Loucy (cell line): ENCODE results near the gene UBE2U.

Experiments
- H2AFZ ChIP-seq: fragments of 200-600 bp; sonication (generic); 2 replicates; pipeline ENCODE4 v1.6.0; 2016; ENCODE audit warnings: antibody characterized with exemption, mild to moderate bottlenecking, low read length, moderate library complexity
- H3F3A ChIP-seq: fragments of 200-600 bp; 2 replicates; pipeline ENCODE4 v1.6.0; 2016; ENCODE audit warnings: antibody characterized with exemption, low read depth, mild to moderate bottlenecking
- H3K27me3 ChIP-seq: fragments of 200-600 bp; sonication (generic); 2 replicates; pipeline ENCODE4 v1.6.1; 2014; ENCODE audit warnings: low read length, mild to moderate bottlenecking; ENCODE audit not compliant: insufficient read depth, poor library complexity, severe bottlenecking
- H3K36me3 ChIP-seq: fragments of 200-600 bp; sonication (generic); 2 replicates; pipeline ENCODE4 v1.6.1; 2016; ENCODE audit warnings: low read length; ENCODE audit not compliant: insufficient read depth
- H3K4me1 ChIP-seq: fragments of 200-600 bp; sonication (generic); 2 replicates; pipeline ENCODE4 v1.5.1; 2014; ENCODE audit warnings: low read length, mild to moderate bottlenecking; ENCODE audit not compliant: insufficient read depth, poor library complexity, severe bottlenecking
- H3K4me2 ChIP-seq: fragments of 200-600 bp; sonication (generic); 2 replicates; pipeline ENCODE4 v1.6.0; 2014; ENCODE audit warnings: antibody characterized with exemption, low read length, low read depth, mild to moderate bottlenecking; ENCODE audit not compliant: poor library complexity, severe bottlenecking
- H3K4me3 ChIP-seq: fragments of 200-600 bp; sonication (generic); 2 replicates; pipeline ENCODE4 v1.5.1; 2014; ENCODE audit warnings: low read length, mild to moderate bottlenecking, mixed read lengths; ENCODE audit not compliant: poor library complexity, severe bottlenecking
- H3K79me2 ChIP-seq: fragments of 200-600 bp; sonication (generic); 2 replicates; pipeline ENCODE4 v1.6.1; 2014; ENCODE audit warnings: low read length; ENCODE audit not compliant: insufficient read depth
- H3K9ac ChIP-seq: fragments of 200-600 bp; sonication (generic); 2 replicates; pipeline ENCODE4 v1.6.0; 2014; ENCODE audit warnings: mild to moderate bottlenecking, low read depth, low read length, moderate library complexity; ENCODE audit not compliant: poor library complexity, severe bottlenecking
- H3K9me2 ChIP-seq: fragments of 200-600 bp; sonication (generic); replicated peaks from 2 replicates; pipeline ENCODE4 v1.6.1; 2016; ENCODE audit warnings: low read depth, low read length, mixed read lengths
- H3K9me3 ChIP-seq: fragments of 200-600 bp; sonication (generic); 2 replicates; pipeline ENCODE4 v1.6.1; 2014; ENCODE audit warnings: mild to moderate bottlenecking, antibody characterized with exemption, low read length, low read depth; ENCODE audit not compliant: insufficient read depth
- H4K20me1 ChIP-seq: fragments of 200-600 bp; sonication (generic); 2 replicates; pipeline ENCODE4 v1.6.0; 2014; ENCODE audit warnings: antibody characterized with exemption, low read length, mild to moderate bottlenecking; ENCODE audit not compliant: insufficient read depth, poor library complexity, severe bottlenecking
- CTCF ChIP-seq: fragments of 200-600 bp; sonication (generic); conservative IDR thresholded peaks from 2 replicates; pipeline ENCODE4 v1.5.1; 2014; ENCODE audit warnings: mild to moderate bottlenecking, antibody characterized with exemption, low read length
- EZH2phosphoT487 ChIP-seq: fragments of 200-600 bp; IDR thresholded peaks from 2 replicates; pipeline ENCODE4 v1.6.1; 2018; ENCODE audit warnings: antibody characterized with exemption, mild to moderate bottlenecking, moderate library complexity, borderline replicate concordance

Gene UBE2U

GRCh38 chr1:64234714-64235113 is 31.3 kb downstream of the UBE2U start:
- H3K27me3 ChIP-seq: no peaks in the 10 kb centered on the region
- H3K9me2 ChIP-seq: no peaks in the 10 kb centered on the region
- no peaks in the 10 kb centered on the region for H3K9me3 ChIP-seq
- H3K4me2 ChIP-seq: no peak overlapping the region
- H3K9ac ChIP-seq: no peak overlapping the region
- H3K4me1 ChIP-seq: no peaks in the 10 kb centered on the region
- H4K20me1 ChIP-seq: no peaks in the 10 kb centered on the region
- H3K79me2 ChIP-seq: no peaks in the 10 kb centered on the region
- H3K36me3 ChIP-seq: no peaks in the 10 kb centered on the region
- no peaks in the 10 kb centered on the region for H3F3A ChIP-seq
- no peak for TF ChIP-seq CTCF
- no peak for TF ChIP-seq EZH2phosphoT487
- no peak overlapping the region for H2AFZ ChIP-seq
- H3K4me3 ChIP-seq: no peak overlapping the region

- H3F3A ChIP-seq: no peaks in the 10 kb centered on the region
- H4K20me1 ChIP-seq: no peaks in the 10 kb centered on the region
- no peak overlapping the region for H3K9ac ChIP-seq
- no peaks in the 10 kb centered on the region for H3K79me2 ChIP-seq
- no peaks in the 10 kb centered on the region for H3K9me3 ChIP-seq
- H3K9me2 ChIP-seq: no peaks in the 10 kb centered on the region
- H3K27me3 ChIP-seq: no peaks in the 10 kb centered on the region
- H3K4me3 ChIP-seq: no peak overlapping the region
- H2AFZ ChIP-seq: no peak overlapping the region
- H3K36me3 ChIP-seq: no peaks in the 10 kb centered on the region
- H3K4me2 ChIP-seq: no peak overlapping the region
- TF ChIP-seq EZH2phosphoT487 (no peak), CTCF (no peak)
- no peaks in the 10 kb centered on the region for H3K4me1 ChIP-seq
Measured at GRCh38 chr1:64235181-64235580, 31.8 kb downstream of the UBE2U start.

GRCh38 chr1:64235910-64236309 is 32.5 kb downstream of the UBE2U start:
- H3K4me3 ChIP-seq: no peak overlapping the region
- no peaks in the 10 kb centered on the region for H3K9me3 ChIP-seq
- H3K4me1 ChIP-seq: no peaks in the 10 kb centered on the region
- TF ChIP-seq EZH2phosphoT487 (no peak), CTCF (no peak)
- no peaks in the 10 kb centered on the region for H3K36me3 ChIP-seq
- H2AFZ ChIP-seq: no peak overlapping the region
- H3K9ac ChIP-seq: no peak overlapping the region
- no peaks in the 10 kb centered on the region for H3F3A ChIP-seq
- H3K79me2 ChIP-seq: no peaks in the 10 kb centered on the region
- no peaks in the 10 kb centered on the region for H3K27me3 ChIP-seq
- H4K20me1 ChIP-seq: no peaks in the 10 kb centered on the region
- no peak overlapping the region for H3K4me2 ChIP-seq
- H3K9me2 ChIP-seq: no peaks in the 10 kb centered on the region
